KOPT-K1 (cell line): ENCODE data around the gene TSEN34.
"Not testable (repeated sequence)": the region's sequence is repeated elsewhere in the genome, so short reads cannot be mapped to it uniquely, and the experiment has no call there.

Experiments
- H3K27ac ChIP-seq: fragments of 200-600 bp; sonication (generic); 2 replicates; pipeline ENCODE4 v1.5.1; 2016; ENCODE audit warnings: antibody characterized with exemption, mild to moderate bottlenecking, low read depth, low read length; ENCODE audit not compliant: poor library complexity, severe bottlenecking
- H3K36me3 ChIP-seq: fragments of 200-600 bp; sonication (generic); 2 replicates; pipeline ENCODE4 v1.5.1; 2017; ENCODE audit warnings: antibody characterized with exemption, mild to moderate bottlenecking, low read length, moderate library complexity; ENCODE audit not compliant: insufficient read depth
- H3K9me3 ChIP-seq: fragments of 200-600 bp; sonication (generic); 2 replicates; pipeline ENCODE4 v1.5.1; 2017; ENCODE audit warnings: antibody characterized with exemption, low read length, mild to moderate bottlenecking; ENCODE audit not compliant: insufficient read depth, poor library complexity, severe bottlenecking

TSEN34 gene

GRCh38 chr19:54222474-54223276 is 31.6 kb downstream of the TSEN34 start, which contains the start of gene LILRB3:
Gene LILRB3 (minus strand): TSS chr19:54223007. CDS start chr19:54222976, 31 bp downstream.
- not testable (repeated sequence) for H3K9me3 ChIP-seq, H3K36me3 ChIP-seq, H3K27ac ChIP-seq

- H3K36me3 ChIP-seq, H3K27ac ChIP-seq, H3K9me3 ChIP-seq: not testable (repeated sequence)
Observed at GRCh38 chr19:54223277-54223936, 32.3 kb downstream of the TSEN34 start.

- H3K27ac ChIP-seq, H3K9me3 ChIP-seq, H3K36me3 ChIP-seq: not testable (repeated sequence)
Observed at GRCh38 chr19:54223937-54224281, 32.8 kb downstream of the TSEN34 start.

GRCh38 chr19:54224619-54225018 is 33.5 kb downstream of the TSEN34 start:
- H3K36me3 ChIP-seq, H3K27ac ChIP-seq, H3K9me3 ChIP-seq: not testable (repeated sequence)

GRCh38 chr19:54229146-54229545 is 38.0 kb downstream of the TSEN34 start:
- peaks cover 6% of the 10 kb centered on the region for H3K9me3 ChIP-seq
- H3K27ac ChIP-seq: no peak overlapping the region
- no peaks in the 10 kb centered on the region for H3K36me3 ChIP-seq

GRCh38 chr19:54230031-54230430 is 38.9 kb downstream of the TSEN34 start:
- Histone ChIP-seq H3K36me3 (no peaks in the 10 kb centered on the region), H3K9me3 (peaks cover 6% of the 10 kb centered on the region), H3K27ac (no peak overlapping the region)

GRCh38 chr19:54231077-54231931 is 40.2 kb downstream of the TSEN34 start:
- H3K9me3 ChIP-seq: peaks cover 12% of the 10 kb centered on the region
- no peak overlapping the region for H3K27ac ChIP-seq
- no peaks in the 10 kb centered on the region for H3K36me3 ChIP-seq

- Histone ChIP-seq H3K36me3 (no peaks in the 10 kb centered on the region), H3K27ac (no peak overlapping the region), H3K9me3 (peaks cover 5% of the 10 kb centered on the region)
Observed at GRCh38 chr19:54233941-54234340, 42.8 kb downstream of the TSEN34 start.

- not testable (repeated sequence) for H3K36me3 ChIP-seq, H3K27ac ChIP-seq, H3K9me3 ChIP-seq
Observed at GRCh38 chr19:54239491-54240371, 48.6 kb downstream of the TSEN34 start.

GRCh38 chr19:54240372-54241336 is 49.5 kb downstream of the TSEN34 start:
- H3K9me3 ChIP-seq, H3K36me3 ChIP-seq, H3K27ac ChIP-seq: not testable (repeated sequence)

- not testable (repeated sequence) for H3K27ac ChIP-seq, H3K36me3 ChIP-seq, H3K9me3 ChIP-seq
Observed at GRCh38 chr19:54242234-54242633, 51.1 kb downstream of the TSEN34 start.

- not testable (repeated sequence) for H3K27ac ChIP-seq, H3K36me3 ChIP-seq
Observed at GRCh38 chr19:54242646-54243045, 51.5 kb downstream of the TSEN34 start, which contains the start of gene LILRA6. Gene LILRA6 (minus strand): TSS chr19:54242790.

GRCh38 chr19:54243809-54244208 is 52.7 kb downstream of the TSEN34 start:
- not testable (repeated sequence) for H3K9me3 ChIP-seq, H3K27ac ChIP-seq, H3K36me3 ChIP-seq

More at GRCh38 chr19:54242646-54243045, 51.5 kb downstream of the TSEN34 start, which contains the start of gene LILRA6:
- H3K9me3 ChIP-seq: not testable (repeated sequence)
